Esophagus mucosa (tissue), 1 donor: ENCODE measurements around the gene DCAF4. TPM values are rescaled to one million over a fixed set of nuclear protein-coding genes. Genes with fewer than 3 reads are reported as not detected.

Source experiments
- ATAC-seq: fragments of 200-7000 bp; cut with Tn5 transposase; one replicate; pipeline ENCODE4 v1.9.1; 2020
- total RNA-seq: library from RNA; stranded (reverse); gene quantifications from one replicate; pipeline ENCODE4 v1.2.4, GENCODE V29; 2023
- donor health status: DM: yes; HTN: yes; CAD: no.

Gene DCAF4
- total RNA-seq, 1 donor from 2014 or later, result 9.6 TPM

DNA sequence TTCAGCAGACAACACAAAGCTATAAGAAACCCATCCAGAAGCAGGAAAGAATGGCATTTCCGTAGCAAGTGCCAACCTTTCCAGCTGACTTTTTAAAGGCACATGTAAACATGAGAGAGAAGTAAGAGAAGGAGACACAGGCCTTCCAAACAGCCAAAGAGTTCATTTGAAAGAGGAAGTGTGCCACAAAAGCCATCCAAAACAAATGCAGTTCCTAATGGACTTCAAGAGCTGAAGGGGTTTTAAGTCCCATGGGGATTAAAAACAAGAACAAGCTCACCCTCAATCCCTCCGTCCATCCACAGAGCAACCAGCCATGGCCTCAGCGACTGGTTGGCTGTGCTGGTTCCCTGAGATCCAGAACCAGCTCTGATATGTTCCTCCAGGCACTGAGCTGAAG is 27.8 kb upstream of the DCAF4 start:
- ATAC-seq, result no peak

- no peak for ATAC-seq
These were observed 24.9 kb upstream of the DCAF4 start for GRCh38 chr14:72901361-72901760.

GRCh38 chr14:72902801-72903530 is 23.3 kb upstream of the DCAF4 start:
- no peak for ATAC-seq

DNA sequence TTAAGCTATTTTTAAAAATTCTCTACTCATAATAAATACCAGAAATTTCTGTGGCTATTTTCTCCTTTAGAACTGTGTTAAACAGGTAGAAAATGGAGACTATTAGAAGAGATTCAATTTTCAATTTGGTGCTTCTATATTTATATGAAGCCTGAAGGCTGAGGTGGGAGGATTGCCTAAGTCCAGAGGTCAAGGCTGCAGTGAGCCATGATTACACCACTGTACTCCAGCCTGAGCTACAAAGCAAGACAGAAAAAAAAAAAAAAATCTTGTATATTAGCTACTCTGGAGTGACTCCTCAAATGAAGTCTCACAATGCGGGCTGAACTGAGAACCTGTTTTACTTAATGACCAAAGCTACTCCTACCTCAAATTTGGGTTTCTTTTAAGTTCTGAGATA is 22.5 kb upstream of the DCAF4 start:
- ATAC-seq, result no peak

DNA sequence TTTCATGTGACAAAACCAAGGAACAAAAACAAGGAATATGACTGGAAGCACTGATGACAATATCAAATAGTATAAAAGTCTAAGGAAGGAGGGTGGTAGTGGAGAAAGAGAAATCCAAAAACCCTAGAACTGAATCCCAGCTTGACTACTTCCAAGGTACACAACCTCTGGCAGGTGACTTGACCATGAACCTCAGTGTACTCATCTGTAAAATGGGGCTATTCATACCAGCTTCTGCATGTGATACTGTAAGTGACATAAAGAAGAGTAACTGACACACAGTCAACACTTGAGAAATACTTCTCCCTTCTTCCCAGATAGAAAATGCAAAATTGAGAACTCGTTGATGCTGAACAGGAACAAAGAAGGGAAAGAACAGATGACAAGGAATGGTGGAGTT is 22.0 kb upstream of the DCAF4 start:
- no peak for ATAC-seq

GRCh38 chr14:72904840-72905561 is 21.3 kb upstream of the DCAF4 start:
- ATAC-seq, result peak; percentile 76

DNA sequence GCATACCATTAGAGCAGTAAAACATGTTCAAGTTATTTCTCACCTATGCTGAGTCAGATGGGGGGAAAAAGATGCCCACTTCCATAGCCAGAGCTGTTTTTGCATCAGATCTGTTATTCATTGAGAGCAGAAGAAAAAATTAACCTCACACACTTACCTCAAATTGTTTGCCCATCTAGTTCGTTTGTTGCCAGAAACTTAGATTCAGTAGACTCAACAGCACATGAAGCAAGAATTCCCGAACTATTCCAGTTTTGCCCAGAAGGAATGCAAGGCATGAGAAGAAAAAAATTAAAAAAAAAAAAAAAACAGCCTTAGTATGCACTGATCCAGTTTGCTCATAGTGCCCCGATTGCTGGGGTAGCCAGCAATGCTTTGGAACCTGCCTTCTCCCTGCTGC is 19.9 kb upstream of the DCAF4 start:
- no peak for ATAC-seq

DNA sequence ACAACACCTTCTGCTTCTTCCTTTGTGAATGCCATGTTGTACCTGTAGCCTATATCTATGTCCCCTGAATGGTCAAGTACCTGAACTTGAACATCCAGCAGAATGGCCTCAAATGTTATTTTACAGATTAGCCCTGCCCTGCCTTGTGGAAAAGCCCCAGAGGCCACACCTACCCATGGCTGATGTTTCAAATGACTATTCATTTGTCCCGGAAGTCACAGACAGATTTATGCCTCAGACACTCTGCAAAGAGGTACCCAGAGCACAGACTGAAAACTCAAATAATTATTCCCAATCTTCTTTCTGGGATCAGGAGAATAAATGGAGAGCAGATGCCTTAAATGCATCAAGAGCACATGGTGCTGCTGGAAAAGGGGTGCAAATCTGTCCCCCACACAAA is 19.4 kb upstream of the DCAF4 start:
- ATAC-seq, result no peak

DNA sequence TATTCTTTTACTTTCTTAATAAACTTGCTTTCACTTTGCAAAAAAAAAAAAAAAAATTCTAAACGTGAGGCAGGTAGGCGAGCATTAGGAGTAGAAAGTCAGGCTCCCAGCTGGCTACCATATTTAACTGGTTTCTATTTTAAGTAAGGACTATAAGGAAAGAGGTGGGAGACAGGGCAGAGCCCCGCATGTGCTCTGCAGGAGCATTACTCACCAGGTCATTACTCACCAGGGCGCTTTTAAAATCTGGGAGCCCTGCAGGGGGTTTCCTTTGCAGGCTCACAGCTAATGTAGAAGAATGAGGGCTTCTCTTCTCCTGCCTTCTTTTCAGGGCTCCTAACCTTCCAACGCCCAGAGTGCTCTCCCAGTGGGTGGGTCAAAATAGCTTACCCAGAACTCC is 18.4 kb upstream of the DCAF4 start:
- ATAC-seq, result peak; percentile 46

- peak; percentile 51 for ATAC-seq
These were observed 17.1 kb upstream of the DCAF4 start for GRCh38 chr14:72909163-72909562.

DNA sequence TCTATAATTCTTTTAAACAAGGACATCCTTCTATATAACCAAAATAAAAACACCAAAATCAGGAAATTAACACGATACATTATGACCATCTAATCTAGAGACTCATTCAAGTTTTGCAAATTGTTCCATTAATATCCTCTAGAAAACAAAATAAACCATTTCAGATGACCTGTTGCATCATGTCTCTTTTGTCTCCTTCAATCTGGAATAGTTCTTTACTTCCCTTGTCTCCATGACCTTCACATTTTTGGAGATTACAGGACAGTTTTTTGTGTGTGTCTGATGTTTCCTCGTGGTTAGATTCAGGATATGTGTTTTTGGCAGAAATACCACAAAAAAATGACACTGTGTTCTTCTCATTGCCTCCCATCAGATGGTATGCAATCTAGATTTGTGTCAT is 12.5 kb upstream of the DCAF4 start:
- ATAC-seq, result no peak

- no peak for ATAC-seq
These were observed 10.1 kb upstream of the DCAF4 start for GRCh38 chr14:72916174-72916573.

- ATAC-seq, result no peak
These were observed 9.0 kb upstream of the DCAF4 start for GRCh38 chr14:72917094-72917802.

DNA sequence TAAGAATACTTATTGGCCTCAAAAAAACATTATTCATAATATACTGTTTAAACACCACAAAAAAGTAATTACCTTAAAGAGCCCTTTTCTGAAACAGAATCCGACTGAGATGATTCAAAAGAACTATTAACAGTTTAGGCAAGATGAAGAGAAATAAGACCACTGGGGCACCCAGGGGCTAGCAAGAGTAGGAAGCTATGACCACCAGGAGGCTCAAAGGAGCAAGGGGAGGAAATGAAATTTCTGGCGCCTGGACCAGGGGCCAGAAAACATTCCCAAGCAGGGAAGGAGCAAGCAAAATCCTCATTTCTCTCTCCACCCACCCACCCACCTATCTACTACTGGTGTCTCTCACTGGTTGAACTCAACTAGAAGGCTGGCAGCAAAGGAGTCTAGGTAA is 6.3 kb upstream of the DCAF4 start:
- ATAC-seq, result no peak

- ATAC-seq, result no peak
These were observed 4.9 kb upstream of the DCAF4 start for GRCh38 chr14:72921396-72921795.

DNA sequence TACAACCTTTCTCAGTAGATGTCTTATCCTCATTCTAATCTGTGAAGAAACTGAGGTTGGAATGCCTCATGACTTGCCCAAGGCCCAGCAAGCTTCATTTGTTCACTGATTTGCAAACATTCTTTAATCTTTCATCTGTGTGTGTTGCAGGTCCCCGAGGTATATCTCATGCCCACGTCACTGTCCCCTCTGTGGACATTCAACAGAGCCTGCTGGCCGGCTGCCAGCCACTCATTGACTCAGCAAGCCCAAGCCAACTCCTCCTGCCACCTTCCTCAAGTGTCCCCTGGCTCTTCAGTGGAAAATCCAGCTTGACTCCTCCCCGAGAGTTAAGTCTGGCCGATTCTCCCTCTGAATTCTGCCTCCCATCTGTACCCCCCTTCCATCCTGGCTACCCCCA is 1.9 kb upstream of the DCAF4 start:
- ATAC-seq, result no peak

GRCh38 chr14:72925171-72925759 is 999 bp upstream of the DCAF4 start:
- ATAC-seq, result no peak

DNA sequence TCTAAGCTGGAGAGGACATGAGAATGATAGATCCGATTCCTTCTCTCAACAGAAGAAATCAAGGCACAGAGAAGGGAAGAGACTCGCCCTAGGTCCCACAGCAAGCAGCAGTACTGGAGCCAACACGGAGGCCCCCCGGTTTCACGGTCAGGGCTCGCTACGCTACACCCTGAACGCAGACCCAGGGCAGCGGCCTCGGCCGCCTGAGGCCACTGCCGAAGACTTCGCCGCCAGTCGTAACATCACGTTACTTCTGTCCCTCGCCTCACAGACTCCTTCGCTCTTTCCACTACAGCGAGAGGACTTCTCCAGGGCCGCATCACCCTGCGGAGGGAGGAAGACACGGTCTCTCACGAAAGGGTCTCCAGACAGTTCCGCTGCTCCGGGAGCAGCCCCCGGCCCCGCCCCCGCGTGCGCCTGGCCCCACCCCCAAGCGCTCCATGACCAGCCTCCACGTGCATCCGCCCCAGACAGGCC is 411 bp upstream of the DCAF4 start:
- peak; percentile 21 for ATAC-seq

DNA sequence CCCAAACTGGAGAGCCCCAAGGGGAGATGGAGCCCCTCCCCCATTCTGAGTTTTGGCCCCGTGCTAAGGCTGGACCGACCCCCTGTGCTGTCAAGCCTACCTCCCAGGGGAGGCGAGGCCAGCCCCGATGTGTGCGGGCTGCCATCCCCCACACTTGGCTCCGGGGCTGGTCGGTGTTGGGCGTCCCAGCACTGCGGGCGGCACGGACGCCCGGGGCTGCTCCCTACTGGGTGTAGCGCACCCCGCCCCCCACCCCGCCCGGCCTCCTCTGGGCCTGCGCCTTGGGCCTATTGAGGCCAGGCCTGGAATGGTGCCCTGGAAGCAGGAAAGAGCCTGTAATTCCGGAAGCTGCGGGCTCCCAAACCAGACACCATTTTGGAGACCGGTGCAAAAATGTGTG is 2.6 kb downstream of the DCAF4 start:
- ATAC-seq, result no peak

- ATAC-seq, result no peak
These were observed 3.2 kb downstream of the DCAF4 start for GRCh38 chr14:72929316-72930080.

GRCh38 chr14:72932893-72933292 is 6.6 kb downstream of the DCAF4 start:
- no peak for ATAC-seq

DNA sequence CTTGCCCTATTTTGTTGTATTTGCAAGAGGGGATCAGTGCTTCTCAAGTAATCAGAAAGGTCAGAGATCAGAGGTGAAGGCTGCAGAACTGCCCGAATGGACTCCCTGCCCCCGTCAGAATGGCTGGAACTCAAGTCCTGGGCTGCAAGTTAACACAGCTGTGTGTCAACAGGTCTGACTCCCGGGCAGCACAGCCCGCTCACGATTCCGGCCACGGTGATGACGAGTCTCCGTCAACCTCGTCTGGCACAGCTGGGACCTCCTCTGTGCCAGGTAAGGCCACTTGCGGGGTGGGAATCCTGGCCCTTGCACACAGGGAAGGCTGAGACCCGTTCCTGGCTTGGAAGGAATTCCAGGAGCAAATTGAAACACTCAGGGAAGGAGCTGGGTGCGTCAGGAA is 13.4 kb downstream of the DCAF4 start:
- ATAC-seq, result no peak
